SU-DHL-6 (cell line): ENCODE results near the gene ATAD2B.

ENCODE experiments used
- H2AFZ ChIP-seq: fragments of 200-600 bp; sonication (generic); 2 replicates; pipeline ENCODE4 v1.6.1; 2014; ENCODE audit warnings: low read depth, mild to moderate bottlenecking, moderate library complexity, mixed read lengths, antibody characterized with exemption, low read length; ENCODE audit not compliant: severe bottlenecking
- H3F3A ChIP-seq: fragments of 200-600 bp; shearing (Covaris generic); 2 replicates; pipeline ENCODE4 v1.6.0; 2016; ENCODE audit warnings: antibody characterized with exemption, mild to moderate bottlenecking; ENCODE audit not compliant: insufficient read depth
- H3K27ac ChIP-seq: fragments of 200-600 bp; sonication (generic); 2 replicates; pipeline ENCODE4 v1.5.1; 2016; ENCODE audit warnings: low read depth, mild to moderate bottlenecking, low read length, moderate library complexity, mixed read lengths
- H3K27me3 ChIP-seq: fragments of 200-600 bp; sonication (generic), shearing (Covaris generic); 2 replicates; pipeline ENCODE4 v1.6.0; 2014; ENCODE audit warnings: mild to moderate bottlenecking, low read length
- H3K36me3 ChIP-seq: fragments of 200-600 bp; sonication (generic); 2 replicates; pipeline ENCODE4 v1.6.1; 2014; ENCODE audit warnings: mild to moderate bottlenecking, low read length, mixed read lengths
- H3K4me2 ChIP-seq: fragments of 300-600, 200-600 bp; shearing (Covaris generic), sonication (generic); 2 replicates; pipeline ENCODE4 v1.6.0; 2014; ENCODE audit warnings: low read length, low read depth, mild to moderate bottlenecking; ENCODE audit not compliant: poor library complexity, severe bottlenecking
- H3K4me3 ChIP-seq: fragments of 200-600 bp; sonication (generic); 2 replicates; pipeline ENCODE4 v1.5.1; 2014; ENCODE audit warnings: antibody characterized with exemption, low read length, mild to moderate bottlenecking, mixed read lengths; ENCODE audit not compliant: insufficient read depth, poor library complexity, severe bottlenecking
- H3K79me2 ChIP-seq: fragments of 200-600 bp; sonication (generic); 2 replicates; pipeline ENCODE4 v1.6.1; 2014; ENCODE audit warnings: mild to moderate bottlenecking, low read length, moderate library complexity; ENCODE audit not compliant: insufficient read depth
- H3K9ac ChIP-seq: fragments of 200-600 bp; sonication (generic); 2 replicates; pipeline ENCODE4 v1.7.0; 2014; ENCODE audit warnings: mild to moderate bottlenecking, low read length
- H3K9me2 ChIP-seq: fragments of 200-600 bp; sonication (generic); replicated peaks from 2 replicates; pipeline ENCODE4 v1.6.1; 2014; ENCODE audit warnings: low read length; ENCODE audit not compliant: insufficient read depth
- H3K9me3 ChIP-seq: fragments of 200-600 bp; sonication (generic); 2 replicates; pipeline ENCODE4 v1.6.1; 2014; ENCODE audit warnings: low read length, mixed read lengths; ENCODE audit not compliant: insufficient read depth
- H4K20me1 ChIP-seq: fragments of 200-600 bp; sonication (generic); 2 replicates; pipeline ENCODE4 v1.6.1; 2014; ENCODE audit warnings: low read depth, mild to moderate bottlenecking, antibody characterized with exemption, low read length, moderate library complexity, mixed read lengths
- EZH2phosphoT487 ChIP-seq: fragments of 200-600 bp; sonication (generic), shearing (Covaris generic); conservative IDR thresholded peaks from 2 replicates; pipeline ENCODE4 v1.6.1; 2018; ENCODE audit warnings: mild to moderate bottlenecking, antibody characterized with exemption, low read length, moderate library complexity, mixed read lengths
- TF ChIP-seq, protein P1 (sequence below): fragments of 200-600 bp; sonication (generic); IDR thresholded peaks from one replicate; pipeline ENCODE4 v1.5.1; 2017; ENCODE audit warnings: antibody characterized with exemption, mild to moderate bottlenecking, low read length, moderate library complexity; ENCODE audit not compliant: insufficient read depth, poor library complexity, severe bottlenecking

ATAD2B gene

DNA sequence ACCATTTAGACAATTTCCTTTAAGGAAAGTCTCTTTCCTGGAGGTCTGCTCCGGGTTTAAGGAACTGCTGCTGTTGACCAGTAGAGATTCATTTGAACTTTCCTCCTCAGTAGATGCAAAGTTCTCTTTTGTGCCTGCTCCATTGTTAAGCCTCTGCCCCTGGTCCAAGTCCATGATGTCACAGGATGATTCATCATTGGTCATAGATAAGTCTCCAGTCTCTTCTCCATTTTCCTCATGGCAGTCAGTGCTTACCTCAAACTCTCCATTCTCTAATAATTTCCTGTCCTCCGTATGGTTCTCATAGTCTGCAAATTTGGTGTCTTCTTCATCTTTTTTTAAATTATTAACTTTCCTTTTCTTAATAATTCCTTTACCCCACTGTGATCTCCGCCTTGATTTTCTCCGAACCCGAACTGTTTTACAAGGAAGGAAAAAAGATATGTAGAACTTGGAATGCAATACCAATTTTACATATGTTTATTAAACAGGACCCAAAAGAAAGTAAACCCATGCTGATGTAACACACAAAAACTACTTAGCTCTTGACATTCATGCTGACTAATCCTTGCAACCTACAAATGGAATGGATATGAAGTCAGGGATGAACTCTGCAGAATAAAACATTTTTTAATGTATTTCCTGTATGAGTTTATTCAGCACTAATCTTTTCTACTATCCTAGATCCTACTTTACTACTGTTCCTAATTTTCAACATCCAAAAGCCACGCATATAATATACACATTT, 169.1 kb downstream of the ATAD2B start:
- no peaks in the 10 kb centered on the region for H3K79me2 ChIP-seq
- H3F3A ChIP-seq = 0 out of 2 replicates have a peak, but pooled peaks cover 5% of the 10 kb centered on the region
- no peak overlapping the region for H3K9ac ChIP-seq
- H4K20me1 ChIP-seq = no peaks in the 10 kb centered on the region
- no peaks in the 10 kb centered on the region for H3K27me3 ChIP-seq
- H3K4me2 ChIP-seq = no peak overlapping the region
- no peak overlapping the region for H2AFZ ChIP-seq
- no peaks in the 10 kb centered on the region for H3K9me2 ChIP-seq
- no peaks in the 10 kb centered on the region; the same call in 1 of the 2 replicates for H3K36me3 ChIP-seq
- H3K27ac ChIP-seq = no peak overlapping the region
- no peaks in the 10 kb centered on the region for H3K9me3 ChIP-seq
- H3K4me3 ChIP-seq = no peak overlapping the region
- no peak for TF ChIP-seq EZH2phosphoT487
- TF ChIP-seq, protein P1, sequence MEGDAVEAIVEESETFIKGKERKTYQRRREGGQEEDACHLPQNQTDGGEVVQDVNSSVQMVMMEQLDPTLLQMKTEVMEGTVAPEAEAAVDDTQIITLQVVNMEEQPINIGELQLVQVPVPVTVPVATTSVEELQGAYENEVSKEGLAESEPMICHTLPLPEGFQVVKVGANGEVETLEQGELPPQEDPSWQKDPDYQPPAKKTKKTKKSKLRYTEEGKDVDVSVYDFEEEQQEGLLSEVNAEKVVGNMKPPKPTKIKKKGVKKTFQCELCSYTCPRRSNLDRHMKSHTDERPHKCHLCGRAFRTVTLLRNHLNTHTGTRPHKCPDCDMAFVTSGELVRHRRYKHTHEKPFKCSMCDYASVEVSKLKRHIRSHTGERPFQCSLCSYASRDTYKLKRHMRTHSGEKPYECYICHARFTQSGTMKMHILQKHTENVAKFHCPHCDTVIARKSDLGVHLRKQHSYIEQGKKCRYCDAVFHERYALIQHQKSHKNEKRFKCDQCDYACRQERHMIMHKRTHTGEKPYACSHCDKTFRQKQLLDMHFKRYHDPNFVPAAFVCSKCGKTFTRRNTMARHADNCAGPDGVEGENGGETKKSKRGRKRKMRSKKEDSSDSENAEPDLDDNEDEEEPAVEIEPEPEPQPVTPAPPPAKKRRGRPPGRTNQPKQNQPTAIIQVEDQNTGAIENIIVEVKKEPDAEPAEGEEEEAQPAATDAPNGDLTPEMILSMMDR = no peak

DNA sequence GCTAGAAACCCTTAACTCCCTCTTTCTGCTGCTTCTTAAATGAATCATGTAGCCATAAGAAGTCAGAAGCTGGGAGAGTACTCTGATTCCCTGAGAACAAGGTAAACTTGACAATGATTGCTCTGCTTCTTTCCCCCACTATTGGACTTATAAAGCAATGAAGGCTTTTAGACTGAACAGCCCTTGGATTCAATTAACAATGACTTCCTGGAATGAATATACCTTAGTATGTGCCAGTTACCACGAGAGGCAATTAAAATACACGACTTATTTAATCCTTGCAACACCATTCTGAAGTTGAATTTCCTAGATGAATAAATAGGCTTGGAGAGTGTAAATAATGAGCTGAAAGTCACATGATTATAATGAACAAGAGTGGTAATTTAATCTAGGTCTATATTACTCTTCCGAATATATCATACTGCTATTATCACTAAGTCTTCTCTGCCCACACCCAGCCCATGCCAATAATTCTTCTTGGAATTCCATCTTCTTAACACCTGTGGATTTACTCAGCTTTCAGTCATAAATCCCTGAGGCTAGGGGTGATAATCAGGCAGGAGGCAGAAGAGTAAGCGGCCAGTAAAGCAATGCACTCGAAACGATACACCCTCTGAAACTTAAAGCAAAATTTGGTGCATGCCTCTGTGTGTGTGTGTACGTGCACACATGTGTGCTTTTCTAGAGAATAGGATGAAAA, 170.2 kb downstream of the ATAD2B start:
- H3K9ac ChIP-seq = no peak overlapping the region
- H3K9me3 ChIP-seq = no peaks in the 10 kb centered on the region
- H3F3A ChIP-seq = no peaks in the 10 kb centered on the region
- H3K4me2 ChIP-seq = no peak overlapping the region
- no peaks in the 10 kb centered on the region for H3K79me2 ChIP-seq
- H2AFZ ChIP-seq = no peak overlapping the region
- TF ChIP-seq, protein P1 = no peak
- no peak for TF ChIP-seq EZH2phosphoT487
- H3K27ac ChIP-seq = no peak overlapping the region
- H3K36me3 ChIP-seq = no peaks in the 10 kb centered on the region; the same call in 1 of the 2 replicates
- no peaks in the 10 kb centered on the region for H4K20me1 ChIP-seq
- no peak overlapping the region for H3K4me3 ChIP-seq
- H3K27me3 ChIP-seq = no peaks in the 10 kb centered on the region
- H3K9me2 ChIP-seq = no peaks in the 10 kb centered on the region

DNA sequence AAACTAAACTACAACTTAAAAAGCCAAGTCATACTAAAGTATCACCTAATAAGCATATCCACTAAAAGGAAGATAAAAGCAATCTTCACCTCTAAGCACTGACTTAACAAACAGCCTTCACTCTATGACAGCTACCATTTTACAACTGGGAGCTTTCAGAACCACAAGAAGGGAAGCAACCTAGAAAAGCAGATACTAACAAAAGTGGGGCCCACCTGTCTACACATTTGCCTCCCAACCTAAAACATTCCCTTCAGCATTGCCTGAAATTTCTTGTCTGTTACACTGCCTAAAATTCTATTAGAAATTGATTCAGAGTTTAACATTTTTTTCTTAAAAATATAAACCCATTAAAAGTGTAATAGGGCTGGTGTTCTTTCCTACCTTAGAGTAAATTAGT, 172.0 kb downstream of the ATAD2B start:
- Histone ChIP-seq H3K36me3 (no peaks in the 10 kb centered on the region; the same call in 1 of the 2 replicates), H3K9ac (no peak overlapping the region), H3K27ac (no peak overlapping the region), H3K27me3 (no peaks in the 10 kb centered on the region), H3K4me2 (no peak overlapping the region), H3K9me2 (no peaks in the 10 kb centered on the region), H3K79me2 (no peaks in the 10 kb centered on the region), H3K9me3 (no peaks in the 10 kb centered on the region), H2AFZ (no peak overlapping the region), H4K20me1 (no peaks in the 10 kb centered on the region), H3K4me3 (no peak overlapping the region), H3F3A (no peaks in the 10 kb centered on the region)
- no peak for TF ChIP-seq EZH2phosphoT487
- TF ChIP-seq, protein P1 = no peak
